Hippocampal formation (tissue), 2 donors: ENCODE data around the gene BCKDHB.

Experiments used
- DNase-seq, 2 donors: peaks; one replicate each; lab custom pipeline; 2025; lab: John Stamatoyannopoulos, UW

Gene BCKDHB

GRCh38 chr6:80388507-80388906 is 282.0 kb downstream of the BCKDHB start:
- DNase-seq: no peak
